ENCODE data around the gene ARMC3.

DNA sequence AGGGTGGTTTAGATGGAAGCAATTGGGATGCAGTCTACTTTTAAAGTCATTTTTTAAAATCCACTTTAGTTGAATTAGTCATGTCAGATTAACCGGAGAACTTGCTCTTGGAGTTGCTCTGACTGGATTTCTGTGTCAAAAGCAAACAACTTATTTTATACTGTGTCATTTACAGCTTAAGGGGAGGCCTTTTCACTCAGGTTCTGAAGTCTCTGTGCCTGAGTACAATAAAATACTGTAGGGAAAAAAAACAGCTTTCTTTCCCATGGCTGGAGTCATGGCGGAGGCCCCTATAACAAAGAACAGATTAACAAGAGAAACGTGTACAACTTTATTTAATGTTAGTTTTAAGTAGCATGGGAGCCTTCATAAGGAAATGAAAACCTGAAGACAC, 128.3 kb downstream of the ARMC3 start:
- TF ChIP-seq CTCF (conservative IDR thresholded peaks at IDR 0.05), result no peak
- no peak for TF ChIP-seq EZH2 (IDR thresholded peaks at IDR 0.05; ENCODE audit: low read depth)

Measured in PC-9 (cell line).